DND-41 (cell line): ENCODE measurements around the gene CACNA1D.
"Not testable (repeated sequence)": the region's sequence is repeated elsewhere in the genome, so short reads cannot be mapped to it uniquely, and the experiment has no call there.

Experiments
- ATAC-seq: fragments of 200-7000 bp; cut with Tn5 transposase; 3 replicates; pipeline ENCODE4 v1.9.1; 2021; ENCODE audit warnings: low read depth; ENCODE audit not compliant: insufficient read depth
- DNase-seq: peaks from one replicate; pipeline ENCODE4 v3.0.0-alpha.2; 2020
- H2AFZ ChIP-seq: 2 replicates; pipeline ENCODE4 v1.6.0; 2012; ENCODE audit warnings: low read depth, low read length
- H3K27ac ChIP-seq: 2 replicates; pipeline ENCODE4 v1.5.1; 2012; ENCODE audit warnings: low read length, inconsistent platforms
- H3K27me3 ChIP-seq: fragments of 200-600 bp; sonication (generic); 2 replicates; pipeline ENCODE4 v1.6.0; 2012; ENCODE audit warnings: low read length, mild to moderate bottlenecking, inconsistent platforms; ENCODE audit not compliant: insufficient read depth, poor library complexity
- H3K36me3 ChIP-seq: 2 replicates; pipeline ENCODE4 v1.5.1; 2012; ENCODE audit warnings: low read length, inconsistent platforms; ENCODE audit not compliant: insufficient read depth
- H3K4me1 ChIP-seq: 2 replicates; pipeline ENCODE4 v1.5.1; 2012; ENCODE audit warnings: mild to moderate bottlenecking, low read length; ENCODE audit not compliant: insufficient read depth
- H3K4me2 ChIP-seq: 2 replicates; pipeline ENCODE4 v1.6.0; 2012; ENCODE audit warnings: mild to moderate bottlenecking, moderate library complexity, low read length, inconsistent platforms; ENCODE audit not compliant: insufficient read depth
- H3K4me3 ChIP-seq, 2 experiments: fragments of 200-600 bp in 1 of 2; shearing (Covaris generic) in 1 of 2; 2 replicates each; pipeline ENCODE4 v1.5.1; 2012 to 2016; ENCODE audit warnings: inconsistent platforms in 2 of 2, low read length in 2 of 2, mild to moderate bottlenecking in 2 of 2, low read depth in 1 of 2, moderate library complexity in 1 of 2
- H3K79me2 ChIP-seq: 2 replicates; pipeline ENCODE4 v1.6.0; 2012; ENCODE audit warnings: low read length, inconsistent platforms; ENCODE audit not compliant: insufficient read depth
- H3K9ac ChIP-seq: 2 replicates; pipeline ENCODE4 v1.6.0; 2012; ENCODE audit warnings: low read depth, mild to moderate bottlenecking, inconsistent platforms, low read length, moderate library complexity
- H3K9me3 ChIP-seq: 2 replicates; pipeline ENCODE4 v1.5.1; 2012; ENCODE audit warnings: low read length, moderate library complexity, mild to moderate bottlenecking, inconsistent platforms; ENCODE audit not compliant: insufficient read depth, severe bottlenecking
- H4K20me1 ChIP-seq: 2 replicates; pipeline ENCODE4 v1.6.0; 2012; ENCODE audit warnings: low read length; ENCODE audit not compliant: insufficient read depth
- EZH2 ChIP-seq: IDR thresholded peaks from 3 replicates; pipeline ENCODE4 v1.6.1; 2012; ENCODE audit warnings: borderline replicate concordance, low read depth, mild to moderate bottlenecking, moderate library complexity, low read length, inconsistent platforms; ENCODE audit not compliant: severe bottlenecking
- TF ChIP-seq, protein P1 (sequence below): IDR thresholded peaks from 2 replicates; pipeline ENCODE4 v1.5.1; 2012; ENCODE audit warnings: borderline replicate concordance, low read length, moderate library complexity, mild to moderate bottlenecking; ENCODE audit not compliant: poor library complexity, severe bottlenecking; ENCODE audit errors: extremely low read depth

CACNA1D gene

DNA sequence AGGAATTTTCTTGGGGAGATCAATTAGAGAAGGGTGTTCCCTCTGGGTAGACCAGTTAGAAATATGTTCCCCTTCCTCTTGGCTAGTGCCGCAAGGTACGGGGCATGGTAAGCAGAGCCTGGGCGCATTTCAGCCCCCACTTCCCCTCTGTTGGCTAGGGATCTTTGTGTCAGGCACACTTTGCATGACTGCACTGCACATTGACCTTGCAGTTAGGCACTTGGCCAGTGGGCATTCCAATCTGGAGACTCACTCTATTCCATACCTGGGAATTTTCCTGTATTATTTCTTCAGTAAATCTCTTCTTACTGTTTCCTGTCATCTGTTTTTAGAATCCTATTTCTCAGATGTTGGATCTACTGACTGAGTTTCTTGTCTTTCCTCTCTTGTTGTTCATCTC is 30.0 kb upstream of the CACNA1D start:
- Histone ChIP-seq H3K27me3 (peaks cover 3% of the 10 kb centered on the region), H4K20me1 (no peaks in the 10 kb centered on the region), H3K4me2 (no peak overlapping the region), H3K9me3 (no peaks in the 10 kb centered on the region), H3K4me3 (no peak overlapping the region), H3K36me3 (no peaks in the 10 kb centered on the region), H3K4me1 (no peaks in the 10 kb centered on the region), H2AFZ (no peak overlapping the region), H3K9ac (no peak overlapping the region), H3K27ac (no peak overlapping the region), H3K79me2 (no peaks in the 10 kb centered on the region)
- ATAC-seq (no peak), DNase-seq (no peak)
- TF ChIP-seq EZH2 = no peak
- TF ChIP-seq, protein P1, sequence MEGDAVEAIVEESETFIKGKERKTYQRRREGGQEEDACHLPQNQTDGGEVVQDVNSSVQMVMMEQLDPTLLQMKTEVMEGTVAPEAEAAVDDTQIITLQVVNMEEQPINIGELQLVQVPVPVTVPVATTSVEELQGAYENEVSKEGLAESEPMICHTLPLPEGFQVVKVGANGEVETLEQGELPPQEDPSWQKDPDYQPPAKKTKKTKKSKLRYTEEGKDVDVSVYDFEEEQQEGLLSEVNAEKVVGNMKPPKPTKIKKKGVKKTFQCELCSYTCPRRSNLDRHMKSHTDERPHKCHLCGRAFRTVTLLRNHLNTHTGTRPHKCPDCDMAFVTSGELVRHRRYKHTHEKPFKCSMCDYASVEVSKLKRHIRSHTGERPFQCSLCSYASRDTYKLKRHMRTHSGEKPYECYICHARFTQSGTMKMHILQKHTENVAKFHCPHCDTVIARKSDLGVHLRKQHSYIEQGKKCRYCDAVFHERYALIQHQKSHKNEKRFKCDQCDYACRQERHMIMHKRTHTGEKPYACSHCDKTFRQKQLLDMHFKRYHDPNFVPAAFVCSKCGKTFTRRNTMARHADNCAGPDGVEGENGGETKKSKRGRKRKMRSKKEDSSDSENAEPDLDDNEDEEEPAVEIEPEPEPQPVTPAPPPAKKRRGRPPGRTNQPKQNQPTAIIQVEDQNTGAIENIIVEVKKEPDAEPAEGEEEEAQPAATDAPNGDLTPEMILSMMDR = no peak

DNA sequence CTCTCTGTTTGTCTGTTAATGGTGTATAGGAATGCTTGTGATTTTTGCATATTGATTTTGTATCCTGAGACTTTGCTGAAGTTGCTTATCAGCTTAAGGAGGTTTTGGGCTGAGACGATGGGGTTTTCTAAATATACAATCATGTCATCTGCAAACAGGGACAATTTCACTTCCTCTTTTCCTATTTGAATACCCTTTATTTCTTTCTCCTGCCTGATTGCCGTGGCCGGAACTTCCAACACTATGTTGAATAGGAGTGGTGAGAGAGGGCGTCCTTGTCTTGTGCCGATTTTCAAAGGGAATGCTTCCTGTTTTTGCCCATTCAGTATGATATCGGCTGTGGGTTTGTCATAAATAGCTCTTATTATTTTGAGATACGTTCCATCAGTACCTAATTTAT is 24.7 kb upstream of the CACNA1D start:
- not testable (repeated sequence) for H3K27me3 ChIP-seq

DNA sequence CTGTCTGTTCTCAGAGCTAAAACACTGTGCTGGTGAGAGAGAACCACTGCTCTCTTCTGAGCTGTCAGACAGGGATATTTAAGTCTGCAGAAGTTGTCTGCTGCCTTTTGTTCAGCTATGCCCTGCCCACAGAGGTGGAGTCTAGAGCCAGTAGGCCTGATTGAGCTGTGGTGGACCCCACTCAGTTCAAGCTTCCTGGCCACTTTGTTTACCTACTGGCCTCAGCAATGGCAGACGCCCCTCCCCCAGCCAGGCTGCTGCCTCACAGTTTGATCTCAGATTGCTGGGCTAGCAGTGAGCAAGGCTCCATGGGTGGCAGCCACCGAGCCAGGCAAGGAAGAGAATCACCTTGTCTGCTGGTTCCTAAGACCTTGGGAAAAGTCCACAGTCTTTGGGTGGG is 21.0 kb upstream of the CACNA1D start:
- no peak overlapping the region for H3K4me2 ChIP-seq
- ATAC-seq (no peak), DNase-seq (no peak)
- no peaks in the 10 kb centered on the region for H3K36me3 ChIP-seq
- no peaks in the 10 kb centered on the region for H3K9me3 ChIP-seq
- no peaks in the 10 kb centered on the region for H3K79me2 ChIP-seq
- TF ChIP-seq, protein P1 = no peak
- TF ChIP-seq EZH2 = no peak
- no peaks in the 10 kb centered on the region for H3K27me3 ChIP-seq
- no peak overlapping the region for H3K9ac ChIP-seq
- H3K27ac ChIP-seq = no peak overlapping the region
- H3K4me3 ChIP-seq = no peak overlapping the region
- H4K20me1 ChIP-seq = no peaks in the 10 kb centered on the region
- no peak overlapping the region for H2AFZ ChIP-seq
- H3K4me1 ChIP-seq = no peaks in the 10 kb centered on the region

More for the DNA sequence above, 24.7 kb upstream of the CACNA1D start:
- H3K4me3 ChIP-seq, H3K9me3 ChIP-seq, H3K79me2 ChIP-seq, ATAC-seq, H2AFZ ChIP-seq, H3K4me2 ChIP-seq, H3K27ac ChIP-seq, H3K9ac ChIP-seq, DNase-seq, H3K36me3 ChIP-seq, H4K20me1 ChIP-seq, H3K4me1 ChIP-seq: not testable (repeated sequence)

DNA sequence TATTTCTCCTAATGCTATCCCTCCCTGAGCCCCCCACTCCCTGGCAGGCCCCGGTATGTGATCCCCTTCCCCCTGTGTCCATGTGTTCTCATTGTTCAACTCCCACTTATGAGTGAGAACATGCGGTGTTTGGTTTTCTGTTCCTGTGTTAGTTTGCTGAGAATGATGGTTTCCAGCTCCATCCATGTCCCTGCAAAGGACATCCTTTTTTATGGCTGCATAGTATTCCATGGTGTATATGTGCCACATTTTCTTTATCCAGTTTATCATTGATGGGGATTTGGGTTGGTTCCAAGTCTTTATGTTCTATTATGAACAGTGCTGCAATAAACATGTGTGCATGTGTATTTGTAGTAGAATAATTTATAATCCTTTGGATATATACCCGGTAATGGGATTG is 18.0 kb upstream of the CACNA1D start:
- not testable (repeated sequence) for H3K79me2 ChIP-seq, H4K20me1 ChIP-seq, H3K4me2 ChIP-seq, H3K9ac ChIP-seq, ATAC-seq, H3K4me3 ChIP-seq, H3K27me3 ChIP-seq, H2AFZ ChIP-seq, H3K36me3 ChIP-seq, H3K9me3 ChIP-seq, H3K4me1 ChIP-seq, H3K27ac ChIP-seq, DNase-seq

DNA sequence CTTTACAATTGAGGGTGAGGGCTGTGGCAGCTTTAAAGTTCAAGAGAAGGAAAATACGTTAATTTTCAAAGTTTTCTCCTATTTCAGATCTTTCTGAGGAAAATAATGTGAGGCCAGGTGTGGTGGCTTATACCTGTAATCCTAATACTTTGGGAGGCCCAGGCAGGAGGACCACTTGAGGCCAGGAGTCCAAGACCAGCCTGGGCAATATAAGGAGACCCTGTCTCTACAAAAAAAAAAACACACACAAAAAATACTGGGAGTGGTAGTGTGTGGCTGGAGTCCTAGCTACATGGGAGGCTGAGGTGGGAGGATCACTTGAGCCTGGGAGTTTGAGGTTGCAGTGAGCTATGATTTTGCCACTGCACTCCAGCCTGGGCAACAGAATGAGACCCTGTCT is 16.7 kb upstream of the CACNA1D start:
- not testable (repeated sequence) for H3K4me1 ChIP-seq, H3K27ac ChIP-seq, H3K4me2 ChIP-seq, H3K4me3 ChIP-seq, DNase-seq, H4K20me1 ChIP-seq, H3K79me2 ChIP-seq, H3K36me3 ChIP-seq, H3K9ac ChIP-seq, H3K9me3 ChIP-seq, H2AFZ ChIP-seq, H3K27me3 ChIP-seq, ATAC-seq
